SKM-1 treated with dmso at 0.1 percent for 144 hours (cell line): ENCODE results near the gene MBP.

Source experiments
- DNase-seq: peaks from one replicate; lab custom pipeline; 2025; ENCODE audit not compliant: unreplicated experiment; lab: John Stamatoyannopoulos, UW

MBP gene

DNA sequence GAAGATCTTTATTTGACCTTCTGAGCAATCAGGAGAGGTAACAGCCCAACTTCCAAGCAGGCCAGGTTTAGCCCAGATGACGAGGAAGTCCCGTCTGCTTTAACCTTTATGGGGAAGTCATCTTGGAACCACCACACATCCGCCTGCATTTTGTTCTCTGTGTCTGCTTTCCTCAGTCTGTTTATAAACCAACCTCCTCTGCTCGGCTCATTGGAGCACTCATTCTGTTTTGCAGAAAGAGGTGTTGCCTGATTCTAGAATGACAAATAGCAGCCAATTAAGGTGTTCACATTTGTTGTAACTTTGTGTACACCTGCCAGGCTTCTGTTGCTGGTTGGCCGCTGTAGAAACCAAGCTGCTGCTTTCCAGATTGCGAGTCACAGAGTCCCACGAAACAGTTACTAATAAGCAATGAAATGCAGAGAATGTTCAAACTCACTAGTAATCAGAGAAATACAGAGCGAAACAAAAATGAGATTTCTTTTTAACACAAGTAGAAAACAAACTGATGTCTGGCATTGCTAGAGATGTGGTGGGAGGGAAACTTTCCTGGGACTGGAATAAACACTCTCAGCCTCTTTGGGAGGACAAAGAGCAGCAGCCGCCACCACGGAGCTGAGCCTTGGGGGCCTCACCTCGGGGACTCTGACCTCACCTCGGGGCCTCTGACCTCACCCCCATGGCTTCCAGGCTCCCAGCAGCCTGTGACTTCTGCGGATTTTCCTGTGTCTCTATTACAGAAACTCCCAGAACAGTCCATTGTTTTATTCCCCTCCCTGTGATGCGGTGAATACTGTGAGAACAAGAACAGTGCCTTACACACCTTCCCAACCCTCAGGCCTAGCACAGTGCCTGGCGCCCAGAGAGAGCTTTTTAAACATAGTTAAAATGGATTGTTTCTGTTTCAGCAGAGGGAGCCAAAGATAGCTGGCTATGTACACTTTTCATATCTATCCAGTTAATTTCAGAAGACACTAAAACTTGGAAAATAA lies 64.0 kb downstream of the MBP start:
- DNase-seq = peak; percentile 34

DNA sequence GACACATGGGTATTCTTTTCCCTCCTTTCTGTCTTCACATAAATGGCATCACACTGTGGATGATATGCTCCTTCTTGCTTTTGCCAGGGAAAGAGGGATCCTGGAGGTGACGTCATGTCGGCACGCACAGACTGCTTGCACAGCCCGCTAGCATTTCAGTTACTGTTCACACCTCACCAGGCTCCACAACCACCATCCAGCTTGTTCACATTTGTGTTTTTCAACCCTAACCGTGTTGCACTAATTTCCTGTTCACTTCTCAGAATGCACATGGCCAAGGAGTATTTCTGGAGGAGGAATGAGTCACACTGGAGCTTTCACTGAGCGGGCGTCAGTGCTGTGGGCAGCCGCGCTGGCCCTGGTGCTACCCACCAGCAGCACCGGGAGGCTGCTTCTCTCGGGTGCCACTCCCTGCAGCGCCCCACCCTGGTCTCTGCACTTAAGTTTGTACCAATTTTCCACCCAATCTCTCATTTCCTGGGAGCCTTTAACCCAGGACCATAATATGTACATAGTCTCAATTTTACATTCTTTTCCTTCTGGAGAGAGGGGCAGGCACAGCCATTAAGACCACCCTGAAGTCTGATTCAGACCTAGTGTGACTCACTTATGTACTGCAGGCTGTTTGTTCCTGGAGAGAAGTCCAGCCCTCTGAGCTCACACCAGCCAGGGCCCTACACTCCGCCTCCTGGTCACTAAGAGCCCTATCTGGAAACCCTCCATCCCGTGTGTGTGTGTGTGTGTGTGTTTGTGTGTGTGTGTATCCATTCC lies 65.1 kb downstream of the MBP start:
- no peak for DNase-seq

GRCh38 chr18:77066689-77067088 lies 65.9 kb downstream of the MBP start:
- no peak for DNase-seq

DNA sequence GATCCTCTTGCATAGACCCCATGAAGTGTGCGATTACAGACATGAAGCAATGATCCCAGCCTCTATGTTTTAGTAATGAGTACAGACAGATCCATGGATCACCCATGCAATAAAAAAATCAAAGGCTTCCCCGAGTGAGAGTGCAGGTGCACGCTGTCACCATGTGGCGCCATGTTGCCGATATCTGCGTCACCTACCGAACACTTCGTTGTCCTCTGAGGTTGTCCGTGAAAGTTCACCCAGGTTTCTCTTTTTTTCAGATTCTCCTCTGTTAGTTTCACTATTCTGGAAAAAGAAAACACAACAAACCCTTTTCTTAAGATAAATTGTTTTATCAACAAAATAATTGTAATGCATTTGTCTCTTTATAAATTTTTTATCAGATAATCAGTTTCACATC lies 66.5 kb downstream of the MBP start:
- no peak for DNase-seq

- peak; percentile 95 for DNase-seq
These were observed 67.2 kb downstream of the MBP start for GRCh38 chr18:77065221-77065981.

GRCh38 chr18:77063260-77063659 lies 69.3 kb downstream of the MBP start:
- peak; percentile 71 for DNase-seq

DNA sequence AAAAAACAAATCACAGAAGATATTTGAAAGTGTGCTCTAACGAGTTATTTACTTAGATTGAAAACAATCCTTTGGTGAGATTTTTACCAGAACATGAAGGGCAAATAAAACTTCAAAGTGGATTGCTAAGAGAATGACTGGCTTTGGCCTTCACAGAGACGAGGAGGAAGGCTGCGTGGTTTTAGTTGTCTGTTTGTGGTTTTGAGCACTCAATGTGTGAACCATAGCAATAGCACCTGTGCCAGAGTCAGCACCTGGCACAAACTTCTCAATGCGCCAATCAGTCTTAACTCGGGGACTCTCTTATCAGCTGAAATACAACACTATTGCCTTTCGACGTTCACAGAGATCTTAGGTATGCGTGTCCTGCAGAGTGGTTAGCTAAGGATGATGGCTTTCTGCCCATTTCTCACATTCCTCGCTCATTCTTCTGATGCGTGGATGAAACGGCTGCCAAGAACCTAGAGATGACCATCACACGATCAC lies 70.0 kb downstream of the MBP start:
- no peak for DNase-seq

- DNase-seq = peak; percentile 80
These were observed 70.6 kb downstream of the MBP start for GRCh38 chr18:77061946-77062517.

DNA sequence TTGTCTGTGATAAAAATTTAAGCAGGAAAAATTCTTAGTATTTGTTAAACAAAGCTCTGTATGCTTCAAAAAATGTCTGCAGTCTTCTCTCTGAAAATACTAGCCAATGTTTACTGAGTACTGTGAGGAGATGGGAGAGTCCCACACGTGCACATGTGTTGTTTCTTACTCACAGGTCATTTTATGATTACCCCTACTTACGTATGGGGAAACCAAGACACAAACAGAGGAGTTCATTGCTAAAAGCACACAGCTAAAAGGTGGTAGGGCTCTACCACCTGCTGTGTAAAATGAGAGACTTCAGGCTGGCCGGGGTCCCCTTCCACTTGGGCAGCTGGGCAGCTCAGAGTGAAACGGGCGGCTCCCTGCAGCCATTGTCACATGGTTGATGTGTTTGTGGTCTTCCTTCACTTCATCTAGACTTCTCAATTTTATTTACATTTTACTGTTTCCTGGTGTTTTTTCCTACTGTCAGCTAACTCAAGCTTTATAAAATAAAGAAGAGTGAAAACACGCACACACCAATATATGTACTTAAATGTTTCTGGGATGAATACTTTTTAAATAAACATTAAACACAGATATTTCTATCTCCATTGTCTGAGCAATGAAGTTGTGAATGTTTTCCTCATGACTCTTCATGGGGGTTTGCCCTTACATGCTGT lies 71.2 kb downstream of the MBP start:
- DNase-seq = no peak

- no peak for DNase-seq
These were observed 72.4 kb downstream of the MBP start for GRCh38 chr18:77060151-77060550.

- peak; percentile 60 for DNase-seq
These were observed 73.2 kb downstream of the MBP start for GRCh38 chr18:77059294-77059916.

- DNase-seq = no peak
These were observed 74.2 kb downstream of the MBP start for GRCh38 chr18:77058290-77058835.

DNA sequence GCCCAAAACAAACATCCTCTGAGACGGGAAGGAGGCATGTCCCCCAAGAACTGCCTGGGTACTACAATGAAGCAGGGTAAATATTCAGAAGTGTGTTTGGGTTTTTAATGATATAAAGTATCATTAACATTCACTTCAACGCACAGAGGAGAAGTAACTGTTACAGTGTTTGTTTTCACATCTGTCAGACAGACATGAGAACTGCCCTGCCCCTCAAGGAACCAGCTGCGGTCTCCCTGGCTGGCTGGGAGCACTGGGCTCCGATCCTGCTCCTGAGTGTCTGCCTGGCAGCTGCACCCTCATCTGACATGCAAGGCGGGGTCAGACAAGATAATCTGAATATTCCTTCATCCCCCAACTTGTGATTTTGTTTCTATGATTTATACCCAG lies 75.6 kb downstream of the MBP start:
- DNase-seq = no peak

- no peak for DNase-seq
These were observed 76.1 kb downstream of the MBP start for GRCh38 chr18:77056344-77057005.

DNA sequence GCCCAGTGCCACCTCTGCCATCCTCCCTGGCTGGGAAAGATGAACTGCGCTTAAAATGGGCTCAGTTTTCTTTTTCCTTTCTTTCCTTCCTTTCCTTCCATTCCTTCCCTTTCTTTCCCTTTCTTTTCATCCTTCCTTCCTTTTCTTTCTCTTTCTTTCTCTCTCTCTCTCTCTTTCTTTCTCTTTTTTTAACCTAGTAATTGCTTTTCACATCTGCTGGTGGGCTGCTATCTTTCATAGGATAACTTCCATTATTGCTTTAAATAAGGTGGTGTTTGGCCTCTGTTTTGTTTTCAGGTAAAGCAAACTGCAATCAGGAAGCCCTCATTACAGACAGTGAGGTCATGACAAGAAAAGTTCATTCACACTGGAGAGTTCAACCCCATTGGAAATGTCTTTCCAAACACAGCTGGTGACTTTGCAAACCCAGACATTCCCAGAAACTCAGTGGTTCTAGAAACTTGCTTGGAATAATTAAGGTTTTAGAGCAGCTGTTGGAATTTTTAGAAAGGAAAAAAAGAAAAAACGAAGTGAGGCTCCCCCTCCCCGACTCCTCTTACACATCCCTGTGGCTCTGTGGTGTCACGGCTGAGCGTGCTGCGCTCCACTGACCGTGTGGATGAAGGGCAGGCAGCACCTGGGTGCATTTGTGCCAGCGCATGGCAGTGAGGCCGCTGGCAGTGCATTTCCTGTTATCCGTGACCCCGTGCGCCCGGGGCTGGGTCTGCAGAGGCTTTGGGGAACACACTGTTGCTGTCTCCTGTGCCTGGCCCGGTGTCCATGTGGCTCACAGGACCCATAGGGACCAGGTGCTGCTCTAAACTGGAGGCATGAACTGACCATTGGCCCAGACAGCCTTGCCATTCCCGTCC lies 76.9 kb downstream of the MBP start:
- no peak for DNase-seq

- peak; percentile 99 for DNase-seq
These were observed 77.8 kb downstream of the MBP start for GRCh38 chr18:77054606-77055428.

DNA sequence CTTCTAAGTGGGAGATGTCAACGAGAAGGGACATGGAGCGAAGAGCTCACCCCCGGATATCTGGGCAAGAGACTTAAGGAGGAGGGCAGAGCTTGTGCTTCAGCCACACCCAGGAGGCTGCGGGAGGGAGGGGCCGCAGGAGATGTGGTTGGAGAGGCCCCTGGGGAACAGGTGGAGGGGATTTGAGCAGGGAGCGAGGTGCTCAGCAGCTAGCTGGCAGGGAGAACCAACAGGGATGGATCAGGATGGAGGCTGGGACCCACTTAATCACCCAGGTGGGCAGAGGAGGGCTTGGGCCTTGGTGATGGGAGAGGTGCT lies 78.3 kb downstream of the MBP start:
- DNase-seq = no peak
